ENCODE measurements around the gene WAC.

DNA sequence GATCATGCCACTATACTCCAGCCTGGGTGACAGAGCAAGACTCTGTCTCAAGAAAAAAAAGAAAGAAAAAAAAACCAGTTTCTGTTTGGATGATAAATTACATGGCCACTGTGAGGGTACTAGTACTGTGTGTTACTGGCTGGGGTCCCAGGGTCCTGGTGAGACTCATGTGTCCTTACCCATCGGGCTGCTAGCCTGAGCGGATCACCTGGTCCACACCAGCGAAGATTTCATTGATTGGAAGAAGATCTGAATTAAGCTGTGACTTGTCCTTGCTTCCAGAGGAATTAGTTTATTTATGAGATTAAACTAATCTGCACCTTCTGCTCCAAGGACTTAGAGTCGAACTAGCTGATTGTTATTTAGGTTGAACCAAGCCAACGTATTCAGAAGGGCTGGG, 104.4 kb downstream of the WAC start:
- TF ChIP-seq EP300 (IDR thresholded peaks at IDR 0.05; ENCODE audit: low read depth) (no peak), CTCF (IDR thresholded peaks at IDR 0.05) (no peak), POLR2AphosphoS5 (IDR thresholded peaks at IDR 0.05) (no peak), POLR2A (IDR thresholded peaks at IDR 0.05) (no peak)

All from transverse colon (tissue), 4 donors.